Fibroblast of the aortic adventitia (primary cell): ENCODE results near the gene TPSG1. TPM values are rescaled to one million over a fixed set of nuclear protein-coding genes. Genes with fewer than 3 reads are reported as not detected.

ENCODE experiments used
- DNase-seq: peaks from one replicate; pipeline ENCODE4 v3.0.0-alpha.2; 2010; ENCODE audit warnings: low read depth
- H3K4me3 ChIP-seq: 2 replicates; pipeline ENCODE4 v1.5.1; 2011; ENCODE audit warnings: low read depth, mild to moderate bottlenecking, control low read depth, low read length, moderate library complexity
- total RNA-seq: library from RNA; depleted of rRNA; stranded (reverse); fragments of >200 nt; gene quantifications from 2 replicates; pipeline ENCODE4 v1.2.3, GENCODE V29; 2012; ENCODE audit warnings: low replicate concordance
- TF ChIP-seq, protein P1 (sequence below): IDR thresholded peaks from 2 replicates; pipeline ENCODE4 v1.5.1; 2011; ENCODE audit warnings: mild to moderate bottlenecking, low read length, control low read depth, inconsistent platforms; ENCODE audit not compliant: insufficient read depth

TPSG1 gene
- total RNA-seq, 1 donor, result not detected

GRCh38 chr16:1218930-1219611 is 6.0 kb downstream of the TPSG1 start:
- TF ChIP-seq, protein P1, sequence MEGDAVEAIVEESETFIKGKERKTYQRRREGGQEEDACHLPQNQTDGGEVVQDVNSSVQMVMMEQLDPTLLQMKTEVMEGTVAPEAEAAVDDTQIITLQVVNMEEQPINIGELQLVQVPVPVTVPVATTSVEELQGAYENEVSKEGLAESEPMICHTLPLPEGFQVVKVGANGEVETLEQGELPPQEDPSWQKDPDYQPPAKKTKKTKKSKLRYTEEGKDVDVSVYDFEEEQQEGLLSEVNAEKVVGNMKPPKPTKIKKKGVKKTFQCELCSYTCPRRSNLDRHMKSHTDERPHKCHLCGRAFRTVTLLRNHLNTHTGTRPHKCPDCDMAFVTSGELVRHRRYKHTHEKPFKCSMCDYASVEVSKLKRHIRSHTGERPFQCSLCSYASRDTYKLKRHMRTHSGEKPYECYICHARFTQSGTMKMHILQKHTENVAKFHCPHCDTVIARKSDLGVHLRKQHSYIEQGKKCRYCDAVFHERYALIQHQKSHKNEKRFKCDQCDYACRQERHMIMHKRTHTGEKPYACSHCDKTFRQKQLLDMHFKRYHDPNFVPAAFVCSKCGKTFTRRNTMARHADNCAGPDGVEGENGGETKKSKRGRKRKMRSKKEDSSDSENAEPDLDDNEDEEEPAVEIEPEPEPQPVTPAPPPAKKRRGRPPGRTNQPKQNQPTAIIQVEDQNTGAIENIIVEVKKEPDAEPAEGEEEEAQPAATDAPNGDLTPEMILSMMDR, result no peak
- DNase-seq, result no peak
- no peak overlapping the region for H3K4me3 ChIP-seq

GRCh38 chr16:1218061-1218929 is 6.8 kb downstream of the TPSG1 start:
- no peak overlapping the region for H3K4me3 ChIP-seq
- no peak for DNase-seq
- TF ChIP-seq, protein P1, result no peak

DNA sequence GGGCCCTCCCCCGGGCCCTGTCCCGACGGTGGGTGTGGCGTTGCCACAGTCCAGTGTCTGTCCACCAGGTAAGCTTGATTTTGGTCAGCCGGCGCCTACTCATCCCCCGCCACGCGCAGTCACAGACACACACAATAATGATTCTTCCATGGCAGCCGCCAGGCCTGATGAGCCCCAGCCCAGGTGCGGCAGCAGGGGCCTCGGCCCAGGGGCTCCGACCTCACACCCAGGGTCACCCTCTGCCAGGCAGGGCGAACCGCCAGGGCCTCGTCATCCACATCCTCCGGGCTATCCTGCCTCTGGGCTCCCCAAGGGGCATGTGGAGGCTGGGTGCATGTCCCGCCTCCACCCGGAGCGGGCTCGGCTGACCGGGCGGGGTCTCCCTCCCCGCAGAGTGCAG is 7.5 kb downstream of the TPSG1 start:
- no peak overlapping the region for H3K4me3 ChIP-seq
- TF ChIP-seq, protein P1, result no peak
- DNase-seq, result no peak

- TF ChIP-seq, protein P1, result no peak
These were observed 8.2 kb downstream of the TPSG1 start for GRCh38 chr16:1216681-1217400.

DNA sequence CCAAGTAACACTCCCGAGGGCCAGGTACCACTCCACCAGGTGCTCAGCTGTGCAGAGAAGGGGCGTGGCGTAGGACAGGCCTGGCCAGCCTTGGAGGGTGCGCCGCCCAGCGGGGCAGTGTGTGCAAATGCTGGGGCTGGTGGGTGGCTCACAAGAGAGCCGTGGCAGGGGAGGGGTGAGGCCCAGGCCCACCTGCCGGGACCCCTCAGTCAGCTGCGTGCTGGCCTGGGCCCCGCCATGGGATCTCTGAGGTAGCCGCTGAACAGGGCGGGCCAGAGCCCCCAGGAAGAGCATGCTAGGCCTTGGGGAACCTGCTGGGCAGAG is 8.8 kb downstream of the TPSG1 start:
- H3K4me3 ChIP-seq, result no peak overlapping the region
- DNase-seq, result no peak
- TF ChIP-seq, protein P1, result no peak

More at GRCh38 chr16:1216681-1217400, 8.2 kb downstream of the TPSG1 start:
- H3K4me3 ChIP-seq, result no peak overlapping the region
- no peak for DNase-seq

DNA sequence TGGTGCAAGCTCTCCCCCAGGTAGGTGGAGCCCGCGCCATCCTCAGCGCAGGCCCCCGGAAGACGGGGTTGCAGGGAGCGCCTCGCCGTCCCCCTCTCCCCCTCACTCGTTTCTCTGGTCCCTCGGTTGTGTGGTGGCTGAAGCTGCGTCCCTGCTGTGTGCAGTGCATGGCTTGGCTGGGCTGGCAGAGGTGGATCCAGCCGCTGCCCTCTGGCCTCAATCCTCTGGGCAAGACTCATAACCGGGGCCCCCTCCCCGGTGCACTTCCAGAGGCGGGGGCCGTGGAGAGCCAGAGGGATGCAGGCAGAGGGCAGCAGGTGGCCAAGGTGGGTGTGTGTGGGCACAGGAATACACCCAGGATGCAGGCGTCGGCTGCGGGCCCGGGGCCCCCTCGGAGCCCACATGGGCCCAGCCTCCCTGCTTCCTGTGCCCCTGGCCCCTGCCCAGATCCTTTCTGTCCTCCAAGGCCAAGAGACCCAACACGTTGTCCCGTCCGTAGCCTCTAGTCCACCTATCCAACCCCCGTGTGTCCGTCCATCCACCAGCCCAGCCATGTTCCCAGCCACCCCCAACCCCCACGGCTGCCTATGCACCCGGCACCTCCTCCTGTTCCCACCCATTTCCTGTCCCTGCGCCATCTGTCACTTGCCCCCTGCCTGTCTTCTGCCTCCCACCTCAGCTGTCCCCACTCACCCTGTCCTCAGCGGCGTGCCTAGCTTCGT is 9.3 kb downstream of the TPSG1 start:
- TF ChIP-seq, protein P1, result no peak
- no peak overlapping the region for H3K4me3 ChIP-seq
- DNase-seq, result no peak
